CD4-positive, alpha-beta T cell treated with Interleukin-12 subunit alpha and Interleukin-12 subunit beta, for 1 hour (primary cell): ENCODE results near the gene TPSG1.
"Not testable (repeated sequence)": the region's sequence is repeated elsewhere in the genome, so short reads cannot be mapped to it uniquely, and the experiment has no call there.

Experiments used
- DNase-seq: peaks from one replicate; pipeline ENCODE4 v3.0.0-alpha.2; 2020

TPSG1 gene

GRCh38 chr16:1213796-1214372 is 11.2 kb downstream of the TPSG1 start:
- DNase-seq: no peak

GRCh38 chr16:1213231-1213630 is 11.8 kb downstream of the TPSG1 start:
- DNase-seq: no peak

DNA sequence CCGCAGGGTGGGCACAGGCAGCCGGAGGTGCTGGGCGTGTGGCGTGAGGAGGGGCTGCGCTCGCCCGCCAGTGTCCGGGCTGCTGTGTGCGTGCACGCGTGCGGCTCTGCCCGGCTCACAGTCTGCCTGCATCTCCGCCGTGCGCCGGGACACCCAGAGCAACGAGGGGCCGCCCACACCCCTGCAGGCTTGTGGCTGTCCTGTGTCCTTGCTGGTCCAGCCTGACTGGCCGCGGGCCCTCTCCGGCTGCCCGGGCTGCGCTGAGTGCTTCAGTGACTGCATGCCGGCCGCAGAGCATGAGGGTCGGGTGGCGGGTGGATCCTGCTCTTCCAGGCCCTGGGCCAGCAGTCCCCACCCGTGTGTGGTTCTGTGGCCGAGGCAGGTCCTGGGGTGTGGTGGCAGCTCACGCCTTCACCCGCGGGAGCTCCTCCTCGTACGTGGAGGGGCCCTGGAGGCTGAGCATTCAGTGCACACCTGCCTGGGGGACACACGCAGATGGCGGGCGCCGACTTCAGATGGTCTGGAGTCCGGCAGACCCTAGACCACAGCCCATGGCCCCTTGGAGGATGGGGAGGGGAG is 12.4 kb downstream of the TPSG1 start:
- no peak for DNase-seq

- DNase-seq: no peak
Measured at GRCh38 chr16:1211451-1212268, 13.4 kb downstream of the TPSG1 start.

GRCh38 chr16:1210461-1210860 is 14.6 kb downstream of the TPSG1 start:
- no peak for DNase-seq

DNA sequence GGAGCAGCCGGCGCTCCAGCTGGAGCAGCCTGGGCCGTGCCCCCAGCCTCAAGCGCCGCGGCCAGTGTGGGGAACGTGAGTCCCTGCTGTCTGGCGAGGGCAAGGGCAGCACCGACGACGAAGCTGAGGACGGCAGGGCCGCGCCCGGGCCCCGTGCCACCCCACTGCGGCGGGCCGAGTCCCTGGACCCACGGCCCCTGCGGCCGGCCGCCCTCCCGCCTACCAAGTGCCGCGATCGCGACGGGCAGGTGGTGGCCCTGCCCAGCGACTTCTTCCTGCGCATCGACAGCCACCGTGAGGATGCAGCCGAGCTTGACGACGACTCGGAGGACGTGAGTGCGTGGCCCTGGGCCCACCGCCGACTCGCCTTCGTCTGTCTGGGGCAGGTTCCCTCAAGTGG is 16.0 kb downstream of the TPSG1 start:
- no peak for DNase-seq

- peak; percentile 14 for DNase-seq
Measured at GRCh38 chr16:1208239-1208830, 16.7 kb downstream of the TPSG1 start.

GRCh38 chr16:1206786-1207185 is 18.3 kb downstream of the TPSG1 start:
- DNase-seq: peak; percentile 27

- DNase-seq: no peak
Measured at GRCh38 chr16:1206326-1206725, 18.7 kb downstream of the TPSG1 start.

DNA sequence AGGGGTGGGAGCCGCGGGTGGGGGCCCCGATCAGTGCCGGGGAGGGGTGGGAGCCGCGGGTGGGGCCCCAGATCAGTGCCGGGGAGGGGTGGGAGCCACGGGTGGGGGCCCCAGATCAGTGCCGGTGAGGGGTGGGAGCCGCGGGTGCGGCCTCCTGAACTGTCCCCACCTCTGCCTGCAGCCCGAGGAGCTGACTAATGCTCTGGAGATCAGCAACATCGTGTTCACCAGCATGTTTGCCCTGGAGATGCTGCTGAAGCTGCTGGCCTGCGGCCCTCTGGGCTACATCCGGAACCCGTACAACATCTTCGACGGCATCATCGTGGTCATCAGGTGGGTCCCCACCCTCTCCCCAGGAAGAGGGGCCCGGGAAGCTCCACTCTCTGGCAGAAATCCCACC is 20.1 kb downstream of the TPSG1 start:
- no peak for DNase-seq

GRCh38 chr16:1202274-1202673 is 22.8 kb downstream of the TPSG1 start:
- no peak for DNase-seq

DNA sequence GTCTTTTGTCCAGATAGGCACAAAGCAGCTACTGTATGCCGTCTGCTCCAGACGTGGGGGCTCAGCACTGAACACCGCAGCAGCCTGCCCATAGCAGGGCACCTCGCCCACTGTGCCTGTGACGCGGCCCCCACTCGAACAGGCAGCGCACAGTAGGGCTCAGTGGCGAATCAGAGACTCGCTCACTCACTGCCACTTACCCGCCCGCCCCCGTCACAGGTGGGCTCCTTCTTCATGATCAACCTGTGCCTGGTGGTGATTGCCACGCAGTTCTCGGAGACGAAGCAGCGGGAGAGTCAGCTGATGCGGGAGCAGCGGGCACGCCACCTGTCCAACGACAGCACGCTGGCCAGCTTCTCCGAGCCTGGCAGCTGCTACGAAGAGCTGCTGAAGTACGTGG is 23.6 kb downstream of the TPSG1 start:
- no peak for DNase-seq

DNA sequence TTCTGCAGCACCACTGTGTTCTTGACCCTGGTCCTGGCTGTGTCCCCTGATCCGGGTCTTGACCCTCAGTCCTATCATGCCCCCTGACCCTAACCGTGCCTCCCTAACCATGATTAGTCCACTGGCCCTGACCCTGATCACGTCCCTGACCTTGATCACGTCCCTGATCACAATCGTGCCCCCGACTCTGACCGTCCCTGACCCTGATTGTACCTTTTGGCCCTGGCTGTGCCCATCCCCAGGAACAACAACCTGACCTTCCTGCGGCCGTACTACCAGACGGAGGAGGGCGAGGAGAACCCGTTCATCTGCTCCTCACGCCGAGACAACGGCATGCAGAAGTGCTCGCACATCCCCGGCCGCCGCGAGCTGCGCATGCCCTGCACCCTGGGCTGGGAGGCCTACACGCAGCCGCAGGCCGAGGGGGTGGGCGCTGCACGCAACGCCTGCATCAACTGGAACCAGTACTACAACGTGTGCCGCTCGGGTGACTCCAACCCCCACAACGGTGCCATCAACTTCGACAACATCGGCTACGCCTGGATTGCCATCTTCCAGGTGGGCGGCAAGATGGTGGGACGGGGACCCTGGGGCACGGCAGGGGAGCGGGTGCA is 24.9 kb downstream of the TPSG1 start:
- DNase-seq: no peak

GRCh38 chr16:1199347-1200013 is 25.6 kb downstream of the TPSG1 start:
- DNase-seq: no peak

- DNase-seq: not testable (repeated sequence)
Measured at GRCh38 chr16:1198671-1199346, 26.3 kb downstream of the TPSG1 start.

DNA sequence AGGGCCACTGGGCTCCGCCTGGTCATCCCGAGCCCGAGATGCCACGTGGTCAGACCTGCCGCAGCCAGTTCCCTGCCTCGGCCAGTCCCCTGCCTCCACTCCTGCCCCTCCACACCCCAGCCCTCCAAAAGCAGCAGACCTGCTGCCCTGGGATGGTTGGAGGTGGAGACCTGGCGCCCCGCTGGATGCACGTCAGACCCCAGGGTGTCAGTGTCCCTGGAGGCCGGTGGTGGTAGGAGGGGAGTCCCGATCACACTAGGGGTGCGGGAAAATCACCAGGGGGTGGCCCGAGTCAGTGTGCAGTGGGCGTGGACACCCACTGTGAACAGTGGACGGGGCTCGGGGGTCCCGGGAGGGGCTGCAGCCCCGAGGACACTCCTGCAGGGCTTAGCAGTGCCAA is 26.9 kb downstream of the TPSG1 start:
- no peak for DNase-seq

DNA sequence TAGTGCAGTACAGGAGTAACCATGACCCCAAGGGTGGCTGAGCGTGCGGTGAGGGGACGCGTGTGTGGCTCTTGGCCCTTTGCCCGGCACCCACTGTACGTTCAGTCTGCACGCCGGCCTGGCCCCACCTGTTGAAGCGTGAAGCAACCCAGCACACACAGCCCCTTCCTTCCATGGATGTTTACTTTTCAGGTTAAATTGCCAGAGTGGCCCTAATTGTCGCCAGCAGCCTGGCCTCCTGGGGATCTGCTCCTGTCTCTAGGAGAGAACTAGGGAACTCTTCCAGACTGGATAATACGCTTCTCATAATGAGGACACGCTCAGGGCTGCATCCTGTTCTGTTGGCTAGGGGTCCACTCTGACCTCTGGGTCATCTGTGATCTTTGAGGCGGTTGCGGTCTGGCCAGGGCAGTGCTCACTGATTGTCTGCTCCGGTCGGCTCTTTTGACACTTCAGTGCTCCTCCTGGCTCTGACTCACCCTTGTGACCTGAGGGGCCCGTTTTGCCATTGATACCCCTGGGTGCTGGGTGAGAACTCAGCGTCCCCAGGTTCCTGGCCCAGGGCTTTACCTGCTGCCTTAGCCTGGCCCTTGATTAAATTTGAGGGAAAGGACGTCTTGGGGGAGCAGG is 27.7 kb downstream of the TPSG1 start:
- DNase-seq: no peak

DNA sequence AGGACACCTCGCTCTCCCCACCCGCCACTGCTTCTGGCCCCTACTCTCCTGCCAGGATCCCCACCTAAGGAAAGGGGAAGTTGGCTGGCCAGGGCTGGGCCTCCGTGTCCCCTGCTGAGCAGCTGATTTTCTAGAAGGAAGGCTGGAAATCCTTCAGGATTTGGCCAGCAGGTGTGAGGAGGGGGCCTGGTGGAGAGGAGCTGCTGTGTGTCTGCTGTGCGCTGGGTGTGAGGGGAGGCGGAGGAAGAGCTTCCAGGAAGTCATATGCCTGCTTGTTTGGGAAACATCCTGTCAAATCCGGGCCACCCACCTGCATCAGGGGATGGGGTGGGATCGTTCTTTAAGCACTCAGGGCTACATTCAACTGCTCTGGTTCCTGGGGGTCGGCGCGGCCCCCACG is 28.6 kb downstream of the TPSG1 start:
- DNase-seq: no peak

- DNase-seq: no peak
Measured at GRCh38 chr16:1195393-1195666, 29.7 kb downstream of the TPSG1 start.

DNA sequence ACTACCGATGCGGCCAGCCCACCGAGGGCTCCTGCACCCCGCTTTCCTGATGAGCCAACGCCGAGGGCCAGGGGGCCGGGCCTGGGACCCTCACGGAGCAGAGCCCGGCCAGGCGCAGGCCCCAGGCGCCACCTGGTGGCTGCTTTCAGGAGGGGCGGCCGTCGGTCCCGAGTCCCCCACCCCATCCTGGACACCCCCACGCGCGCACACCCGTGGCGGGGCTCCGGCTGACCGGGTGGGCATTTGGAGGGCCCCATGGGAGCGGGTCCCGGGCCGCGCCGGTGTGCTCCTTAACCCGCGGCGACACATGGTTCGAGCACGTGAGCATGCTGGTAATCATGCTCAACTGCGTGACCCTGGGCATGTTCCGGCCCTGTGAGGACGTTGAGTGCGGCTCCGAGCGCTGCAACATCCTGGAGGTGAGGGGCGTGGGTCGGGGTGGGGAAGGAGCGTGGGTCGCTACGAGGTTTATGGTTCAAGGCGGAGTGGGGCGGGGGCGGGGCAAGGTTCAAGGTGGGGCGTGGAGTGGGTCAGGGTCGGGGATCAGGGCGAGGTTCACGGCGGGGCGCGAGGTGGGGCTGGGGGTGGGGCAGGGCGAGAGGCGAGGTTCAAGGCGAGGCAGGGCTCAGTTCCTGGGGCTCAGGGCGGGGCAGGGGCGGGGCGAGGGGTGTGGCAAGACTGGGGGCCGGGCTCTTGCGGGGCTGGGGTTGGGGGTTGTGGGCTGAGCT is 30.2 kb downstream of the TPSG1 start:
- DNase-seq: peak; percentile 8

GRCh38 chr16:1193825-1194581 is 31.1 kb downstream of the TPSG1 start:
- DNase-seq: no peak
